ENCODE results near the gene KRT13.

Gene KRT13

DNA sequence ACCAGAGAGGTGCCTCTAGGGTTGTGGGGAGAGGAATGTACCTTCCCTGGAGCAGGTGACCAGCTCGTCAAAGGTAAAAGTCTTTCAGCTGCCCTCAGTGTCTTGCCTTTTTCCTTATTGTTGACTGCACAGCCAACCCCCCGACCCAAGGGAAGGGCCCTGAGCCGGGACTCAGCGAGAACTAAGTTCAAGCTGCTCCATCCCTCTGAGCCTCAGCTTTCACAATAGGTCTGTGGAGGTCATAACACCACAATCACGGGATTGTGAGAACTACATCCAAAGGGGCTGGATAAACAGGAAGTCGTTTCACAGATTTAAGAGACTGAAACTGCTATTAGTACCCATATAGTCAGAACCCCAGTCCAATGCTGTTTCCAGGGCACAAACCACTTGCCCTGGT lies 13.1 kb downstream of the KRT13 start:
- no peak for DNase-seq

DNA sequence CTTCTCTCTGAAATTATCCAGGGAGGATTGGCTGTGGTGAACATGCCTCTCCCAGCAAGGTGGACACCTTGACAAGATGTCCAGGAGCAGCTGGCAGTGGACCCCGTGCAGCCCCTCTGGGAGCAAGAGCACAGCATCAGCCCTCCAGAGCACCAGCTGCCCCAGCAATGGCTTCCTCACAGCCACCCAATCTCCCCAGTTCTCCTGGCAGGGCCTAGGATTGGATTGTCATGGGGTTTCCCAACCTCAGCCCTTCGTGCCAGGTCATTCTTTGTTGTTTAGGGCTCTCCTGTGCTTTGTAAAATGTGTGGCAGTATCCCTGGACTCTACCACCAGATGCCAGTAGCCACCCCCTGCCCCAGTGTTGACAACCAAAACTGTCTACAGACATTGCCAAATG lies 13.9 kb downstream of the KRT13 start:
- no peak for DNase-seq

DNA sequence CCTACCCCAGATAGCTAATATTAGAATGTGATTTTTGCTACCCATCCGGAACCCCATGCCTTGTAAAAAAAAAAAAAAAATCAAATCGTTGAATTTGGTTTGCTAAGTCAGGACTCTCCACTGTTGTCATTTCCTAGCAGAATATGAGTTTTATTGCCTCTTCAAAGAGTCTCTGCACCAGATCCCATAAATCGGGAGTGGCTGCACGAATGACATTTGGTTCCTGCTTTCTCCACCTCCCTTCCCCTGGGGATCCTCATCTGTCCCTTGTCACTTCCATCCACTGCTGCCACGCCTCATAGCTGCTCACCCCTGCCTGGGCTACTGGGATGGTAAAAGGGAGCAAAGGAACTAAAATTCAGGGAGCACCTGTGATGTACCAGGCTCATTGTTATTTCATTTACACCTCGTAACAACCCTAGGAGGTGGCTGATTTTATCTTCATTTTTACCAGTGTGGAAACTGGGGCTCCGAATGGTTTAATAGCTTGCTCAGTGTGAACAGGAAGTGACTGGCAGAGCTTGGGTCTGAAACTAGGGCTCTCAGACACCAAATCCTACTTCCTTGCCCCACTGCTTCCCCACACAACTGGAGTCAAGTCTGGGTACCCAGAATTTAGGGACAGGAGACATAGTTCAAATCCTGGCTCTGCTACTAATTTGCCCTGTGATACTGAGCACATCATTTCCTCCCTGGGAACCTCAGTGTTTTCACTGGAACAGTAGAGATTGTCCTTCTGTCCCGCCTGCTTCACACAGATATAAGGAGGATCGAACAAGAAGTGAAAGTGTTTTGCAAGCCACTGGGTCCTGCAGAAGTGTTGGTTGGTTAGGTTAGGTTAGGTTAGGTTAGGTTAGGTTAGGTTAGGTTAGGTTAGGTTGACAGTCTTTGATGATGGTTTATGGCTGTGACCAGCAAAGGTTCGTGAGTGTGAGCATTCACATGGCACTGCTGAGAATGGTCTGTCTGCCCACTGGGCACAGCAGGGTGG lies 15.1 kb downstream of the KRT13 start:
- no peak for DNase-seq

DNA sequence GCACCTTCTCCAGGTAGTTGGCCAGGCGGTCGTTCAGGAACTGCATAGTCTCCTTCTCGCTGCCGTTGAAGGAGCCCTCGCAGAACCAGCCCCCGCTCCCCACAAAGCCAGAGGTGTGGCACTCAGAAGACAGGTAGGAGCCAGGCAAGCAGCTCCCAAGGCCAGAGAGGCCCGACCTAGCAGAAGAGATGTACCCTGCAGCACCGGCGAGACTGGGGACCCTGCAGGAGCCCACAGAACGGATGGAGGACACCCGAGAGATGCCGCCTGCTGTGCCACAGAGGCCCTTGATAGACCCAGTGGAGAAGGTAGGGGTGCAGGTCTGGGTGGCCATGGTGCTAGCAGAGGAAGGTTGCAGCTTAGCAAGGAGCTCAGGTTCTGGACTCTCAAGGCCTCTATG lies 15.9 kb downstream of the KRT13 start, which contains the start of gene KRT36:
TSS of gene KRT36 (minus strand) at position 380 of the 400 bp plus-strand sequence. CDS start at position 334, 46 bp downstream.
- no peak for DNase-seq

DNA sequence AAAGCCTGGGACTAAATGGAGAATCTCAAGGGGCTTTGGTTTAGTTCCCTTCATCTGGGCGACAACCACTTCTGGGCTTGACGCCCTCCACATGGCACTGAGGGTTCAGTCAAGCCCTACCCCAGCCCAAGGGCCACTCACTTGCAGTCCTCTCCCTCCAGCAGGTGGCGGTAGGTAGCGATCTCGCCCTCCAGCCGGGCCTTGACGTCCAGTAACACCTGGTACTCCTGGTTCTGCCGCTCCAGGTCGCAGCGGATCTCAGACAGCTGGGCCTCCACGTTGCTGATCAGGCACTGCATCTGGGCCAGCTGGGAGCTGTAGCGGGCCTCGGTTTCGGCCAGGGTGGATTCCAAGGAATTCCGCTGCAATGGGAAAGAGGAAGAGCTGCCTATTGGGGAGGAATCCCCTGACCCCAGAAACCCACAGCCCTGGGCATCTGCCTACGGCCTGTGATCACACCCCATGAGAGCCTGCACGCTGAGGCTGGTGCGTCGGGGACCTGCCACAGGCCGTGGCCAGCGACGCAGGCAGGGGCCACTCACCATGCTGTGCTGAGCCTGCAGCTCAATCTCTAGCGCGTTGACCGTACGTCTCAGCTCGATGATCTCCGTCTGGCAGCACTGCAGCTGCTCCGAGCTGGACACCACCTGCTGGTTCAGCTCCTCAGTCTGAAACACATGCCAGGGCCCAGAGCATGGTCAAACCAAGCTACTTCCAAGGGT lies 18.4 kb downstream of the KRT13 start:
- DNase-seq = no peak

DNA sequence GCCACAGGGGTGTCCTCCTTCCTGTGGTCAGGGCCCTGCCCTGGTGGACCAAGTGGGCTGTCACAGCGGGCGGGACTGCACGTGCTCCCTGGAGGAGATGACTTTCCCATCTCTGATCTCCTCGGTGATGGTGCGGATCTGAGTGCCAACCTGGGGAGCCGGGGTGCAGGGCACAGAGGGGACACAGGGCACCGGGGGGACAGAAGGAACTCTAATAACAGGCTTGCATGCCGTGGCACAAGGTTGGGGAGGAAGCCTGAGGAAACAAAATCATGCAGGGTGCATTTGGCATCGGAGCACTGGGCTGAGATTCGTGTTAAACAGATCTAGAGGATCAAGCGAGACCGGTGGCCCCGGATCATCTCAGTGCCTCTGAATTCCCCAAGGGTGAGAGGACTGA lies 19.1 kb downstream of the KRT13 start:
- DNase-seq = no peak

DNA sequence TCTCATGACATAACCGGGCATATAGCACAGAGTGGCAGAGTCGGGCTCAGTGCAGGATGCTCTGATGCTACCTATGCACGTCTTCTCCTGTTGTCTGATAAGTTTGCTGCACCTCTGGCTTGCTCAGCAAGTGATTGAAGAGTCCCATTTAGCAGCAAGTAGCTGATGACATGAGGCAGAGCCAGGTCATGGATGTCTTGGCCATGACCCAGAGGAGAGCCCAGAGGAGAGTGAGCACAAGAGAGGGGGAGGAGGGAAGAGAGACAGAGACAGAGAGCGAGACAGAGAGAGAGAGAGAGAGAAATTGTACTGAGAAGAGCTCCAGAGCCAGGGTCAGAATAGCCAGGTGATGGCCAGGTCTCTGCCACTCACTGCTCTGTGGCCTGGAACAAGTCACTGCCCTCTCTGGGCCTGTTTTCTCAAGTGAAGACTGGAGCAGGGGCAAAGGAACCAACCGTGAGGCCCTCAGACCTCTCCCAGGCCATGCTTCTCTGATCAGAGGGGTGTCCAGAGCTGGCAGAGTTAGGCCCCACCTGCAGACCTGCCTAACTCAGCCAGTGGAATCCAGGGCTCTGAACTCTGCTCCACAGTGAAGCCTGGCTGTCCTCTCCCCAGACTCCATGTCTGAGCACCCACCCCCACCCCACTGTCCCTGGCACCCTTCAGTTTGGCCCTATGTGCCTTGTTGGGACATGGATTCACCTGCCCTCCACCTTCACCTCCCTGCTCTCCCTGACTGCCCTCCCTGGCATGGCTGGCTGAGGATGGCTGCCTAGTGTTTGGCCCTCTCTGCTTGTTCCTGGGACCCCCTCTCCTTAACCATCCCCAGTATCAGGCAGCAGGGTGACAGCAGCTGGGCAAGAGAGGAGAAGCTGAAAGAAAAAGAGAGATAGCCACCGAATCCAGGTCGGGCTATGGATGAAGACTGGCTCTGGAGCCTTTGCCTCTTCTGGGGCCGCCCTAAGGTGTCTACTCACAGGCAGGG lies 20.2 kb downstream of the KRT13 start:
- no peak for DNase-seq

DNA sequence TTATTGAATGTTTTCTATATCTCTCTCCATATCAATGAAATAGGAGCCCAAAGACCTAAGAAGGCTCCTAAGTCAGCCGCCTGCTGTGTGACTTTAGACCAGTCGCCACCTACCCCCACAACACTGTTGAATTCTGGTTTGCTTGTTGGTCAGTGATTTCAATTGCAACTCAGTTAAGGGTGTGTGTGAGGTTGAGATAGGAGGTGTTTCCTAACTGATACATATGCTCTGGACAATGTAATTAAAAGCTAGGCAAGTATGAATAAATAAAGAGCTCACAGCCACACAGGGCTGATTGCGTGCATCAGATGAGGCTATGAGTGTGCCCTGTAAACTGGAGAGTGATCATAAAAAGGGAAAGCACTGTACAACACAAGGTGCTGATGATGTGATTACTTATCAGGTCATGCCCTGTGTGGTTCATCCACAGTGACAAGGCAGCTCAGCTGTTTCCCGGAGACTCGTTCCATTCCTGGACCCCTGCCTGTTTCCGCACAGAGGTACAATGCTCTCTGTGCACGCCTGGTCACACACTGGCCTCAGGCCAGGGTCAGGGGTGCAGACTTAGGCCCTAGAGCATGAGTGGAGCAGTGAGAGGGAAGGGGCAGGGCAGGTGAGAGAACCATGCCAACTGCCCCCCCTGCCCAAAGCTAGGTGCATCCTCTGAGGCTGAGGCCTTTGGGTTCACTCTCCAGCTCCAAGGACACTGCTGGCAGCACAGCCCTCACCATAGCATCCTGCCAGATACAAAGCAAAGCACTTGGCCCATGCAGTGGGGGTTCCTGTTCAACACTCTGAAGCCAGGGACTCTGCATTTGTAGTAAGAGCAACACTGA lies 21.2 kb downstream of the KRT13 start:
- no peak for DNase-seq

DNA sequence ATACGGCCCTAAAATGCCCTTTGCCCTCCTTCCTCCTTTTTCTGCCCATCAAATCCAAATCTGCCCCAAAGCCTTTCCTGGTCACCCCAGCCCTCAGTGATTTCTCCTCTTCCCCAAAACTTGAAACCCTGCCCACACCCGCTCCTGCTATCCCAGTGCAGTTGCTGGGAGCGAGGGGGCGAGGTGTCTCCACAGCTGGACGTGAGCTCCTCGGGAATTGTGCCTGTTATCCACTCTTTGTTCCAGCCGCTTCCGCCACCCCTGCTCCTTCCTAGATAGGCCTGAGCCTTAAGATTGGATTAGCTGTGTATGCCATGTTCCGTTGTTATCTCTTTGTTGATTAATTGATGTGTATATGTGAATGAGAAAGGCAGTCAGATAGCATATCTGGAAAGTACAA lies 21.9 kb downstream of the KRT13 start:
- DNase-seq = no peak

DNA sequence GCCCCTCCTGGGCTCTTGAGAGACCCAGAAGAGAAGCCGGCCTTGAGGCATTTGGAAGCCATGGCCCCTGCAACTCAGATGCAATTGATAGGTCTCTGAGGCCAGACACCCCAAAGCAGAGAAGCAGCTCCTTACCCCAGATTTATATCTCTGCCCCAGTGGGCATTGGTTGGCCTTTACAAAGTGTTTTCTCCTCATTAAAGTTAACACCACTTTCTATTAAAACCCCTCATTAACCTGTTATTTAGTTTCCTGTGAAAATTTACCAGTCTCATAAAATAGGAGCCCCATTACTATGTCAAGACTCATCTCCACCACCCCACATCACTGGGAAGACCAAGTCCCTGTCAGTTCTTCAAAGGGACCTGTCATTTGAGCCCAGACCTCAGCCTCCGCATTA lies 24.4 kb downstream of the KRT13 start, which contains the start of gene KRT35:
TSS of gene KRT35 (minus strand) at position 116 of the 400 bp plus-strand sequence. CDS start at position 62, 54 bp downstream.
- no peak for DNase-seq

DNA sequence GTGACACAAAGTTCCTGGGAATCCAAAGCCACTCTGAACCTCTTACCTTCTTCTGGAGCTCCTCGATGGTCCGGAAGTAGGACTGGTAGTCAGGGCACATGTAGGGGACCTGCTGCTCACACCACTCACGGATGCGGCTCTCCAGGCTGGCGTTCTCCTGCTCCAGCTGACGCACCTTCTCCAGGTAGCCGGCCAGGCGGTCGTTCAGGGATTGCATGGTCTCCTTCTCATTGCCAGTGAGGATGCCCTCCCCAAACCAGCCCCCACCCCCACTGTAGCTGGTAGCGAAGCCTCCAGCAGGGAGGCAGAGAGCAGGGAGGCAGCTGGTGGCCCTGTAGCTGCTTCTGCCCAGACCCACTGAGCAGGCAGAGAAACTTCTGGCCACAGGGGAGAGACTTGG lies 24.8 kb downstream of the KRT13 start:
- no peak for DNase-seq

DNA sequence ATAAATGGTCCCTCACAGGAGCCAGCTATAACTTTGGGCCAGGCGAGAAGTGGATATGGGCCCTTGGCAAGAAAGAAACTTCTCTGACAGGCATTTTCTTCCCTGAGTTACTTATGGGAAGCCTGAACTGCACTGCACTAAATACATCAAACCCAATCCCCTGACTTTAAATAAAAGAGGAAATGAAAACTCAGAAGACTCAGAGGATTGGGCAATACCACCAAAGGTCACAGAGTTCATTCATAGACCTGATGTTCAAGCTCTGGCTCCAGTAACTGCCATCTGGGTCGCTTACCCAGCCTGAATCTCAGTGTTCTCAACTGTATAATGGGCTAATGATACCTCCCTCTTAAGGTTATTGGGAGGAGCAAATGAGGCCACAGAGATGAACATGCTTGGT lies 25.3 kb downstream of the KRT13 start:
- DNase-seq = no peak

DNA sequence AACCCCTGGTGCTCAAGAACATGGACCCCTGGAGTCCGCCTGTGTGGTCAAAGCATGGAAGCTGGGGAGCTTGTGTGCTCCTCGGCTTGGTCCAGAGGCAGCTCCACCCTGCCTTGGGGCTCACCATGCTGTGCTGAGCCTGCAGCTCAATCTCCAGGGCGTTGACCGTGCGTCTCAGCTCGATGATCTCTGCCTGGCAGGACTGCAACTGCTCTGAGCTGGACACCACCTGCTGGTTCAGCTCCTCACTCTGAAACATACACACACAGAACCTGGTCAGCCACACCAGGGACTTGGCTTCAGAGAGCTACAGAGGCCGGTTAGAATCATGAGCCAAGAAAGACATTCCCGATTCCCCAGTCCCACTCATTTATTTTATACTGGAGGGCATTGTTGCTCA lies 27.2 kb downstream of the KRT13 start:
- DNase-seq = no peak

DNA sequence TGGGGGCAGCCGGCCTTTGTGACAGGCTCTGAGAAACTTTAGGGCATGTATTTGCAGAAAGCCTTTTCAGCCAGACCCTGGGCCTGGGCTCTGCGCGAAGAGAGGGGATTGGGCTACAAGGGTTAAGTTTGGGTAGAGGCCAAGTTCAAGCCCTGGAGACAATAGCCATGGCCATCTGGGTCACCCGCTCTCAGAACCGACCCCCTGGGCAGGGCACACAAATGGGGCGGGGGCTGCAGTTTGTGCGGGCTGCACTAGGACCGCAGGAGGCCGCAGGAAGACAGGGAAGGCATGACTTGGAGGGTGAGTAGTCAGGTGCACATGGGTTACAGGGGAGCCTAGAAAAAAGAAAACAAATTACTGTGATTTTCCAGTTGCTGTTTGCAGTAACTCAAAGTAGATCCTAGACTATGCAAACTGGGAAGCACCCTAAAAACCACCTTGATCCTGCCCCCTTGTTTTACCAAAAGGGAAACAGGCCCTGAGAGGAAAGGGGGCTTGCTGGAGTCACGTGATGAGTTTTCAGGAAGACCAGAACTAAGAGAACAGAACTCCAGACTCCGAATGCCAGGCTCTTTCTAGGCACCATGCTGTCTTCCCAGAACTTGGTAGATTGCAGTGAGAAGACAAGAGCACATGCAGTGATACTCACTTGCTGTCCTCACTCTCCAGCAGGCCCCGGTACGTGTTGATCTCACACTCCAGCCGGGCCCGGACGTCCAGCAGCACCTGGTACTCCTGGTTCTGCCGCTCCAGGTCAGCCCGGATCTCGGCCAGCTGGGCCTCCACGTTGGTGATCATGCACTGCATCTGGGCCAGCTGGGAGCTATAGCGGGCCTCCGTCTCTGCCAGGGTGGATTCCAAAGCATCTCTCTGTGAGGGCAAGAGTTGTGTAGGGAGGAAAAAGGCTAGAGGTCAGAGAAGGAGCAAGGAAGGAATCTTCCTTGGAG lies 28.3 kb downstream of the KRT13 start:
- DNase-seq = no peak

DNA sequence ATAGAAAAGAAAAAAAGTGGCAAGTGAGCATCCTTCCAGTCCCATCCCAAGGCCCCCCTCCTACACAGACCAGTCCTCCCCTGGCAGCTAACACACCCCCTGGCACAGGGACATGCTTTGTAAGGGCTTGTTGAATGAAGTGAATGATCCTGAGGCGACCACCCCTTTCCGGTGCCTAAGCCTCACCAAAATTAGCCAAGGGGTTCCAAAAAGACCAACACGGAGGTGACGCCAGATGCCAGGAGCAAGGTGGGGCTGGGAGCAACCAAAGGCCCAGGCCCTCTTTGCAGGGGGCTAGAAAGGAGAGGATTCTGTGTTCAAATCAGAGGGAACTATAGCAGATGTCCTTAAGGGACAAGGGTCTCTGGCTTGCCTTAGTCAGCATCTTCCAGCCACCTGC lies 30.0 kb downstream of the KRT13 start:
- DNase-seq = no peak

DNA sequence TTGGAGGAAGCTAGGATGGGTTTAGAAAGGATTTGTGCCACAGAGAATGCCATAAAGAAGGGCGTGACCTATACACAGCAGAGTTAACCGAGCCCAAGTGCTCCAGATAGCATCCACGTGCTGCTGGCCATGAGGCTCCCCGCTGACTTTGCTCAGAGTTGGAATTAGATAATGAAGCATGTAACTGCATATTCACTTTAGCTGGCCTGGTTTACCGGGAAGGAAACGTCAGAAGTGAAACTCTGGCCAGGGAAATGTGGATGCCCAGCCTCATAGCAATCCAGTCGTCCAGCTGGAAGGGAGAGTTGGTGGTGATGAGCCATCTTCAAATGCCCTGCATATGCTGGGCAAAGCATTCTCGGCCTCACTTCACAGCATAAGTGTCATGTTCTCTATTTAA lies 30.5 kb downstream of the KRT13 start:
- no peak for DNase-seq

DNA sequence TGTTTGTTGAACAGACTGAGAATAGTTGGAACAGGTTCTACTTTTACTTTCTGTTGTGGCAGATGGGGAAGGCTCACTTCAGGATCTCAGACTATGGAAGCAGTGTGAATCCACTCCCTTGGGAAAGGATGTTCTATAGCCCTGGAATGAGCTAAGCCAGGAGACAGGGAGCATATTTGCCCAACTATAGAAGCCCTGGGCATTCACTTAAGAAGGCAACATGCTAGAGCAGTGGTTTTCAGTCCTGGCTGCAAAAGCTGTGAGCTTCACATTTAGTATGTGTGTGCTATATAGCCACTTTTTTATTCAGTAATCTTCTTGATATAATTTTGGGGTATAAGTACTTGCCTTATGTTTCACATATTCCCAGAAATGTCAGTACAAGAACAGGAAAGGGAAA lies 37.1 kb downstream of the KRT13 start:
- no peak for DNase-seq

DNA sequence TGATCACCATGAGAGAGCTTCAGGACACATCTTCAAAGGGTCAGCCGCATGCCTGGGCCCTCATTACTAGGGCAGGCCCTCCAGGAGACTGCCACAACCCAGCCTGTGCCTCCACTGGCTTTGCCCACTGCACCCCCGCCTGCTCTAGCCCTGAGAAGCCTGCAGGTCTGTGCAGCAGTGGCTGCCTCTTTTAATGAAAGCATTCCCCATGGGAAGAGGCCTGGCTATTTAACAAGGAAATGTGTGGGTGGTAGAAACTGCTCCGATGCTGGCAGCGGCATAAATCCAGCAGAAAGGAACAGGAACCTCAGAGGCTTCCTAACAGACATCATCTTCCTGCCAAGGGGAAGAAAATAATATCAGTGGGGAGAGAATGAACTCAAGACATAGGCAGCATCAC lies 37.9 kb downstream of the KRT13 start:
- no peak for DNase-seq

DNA sequence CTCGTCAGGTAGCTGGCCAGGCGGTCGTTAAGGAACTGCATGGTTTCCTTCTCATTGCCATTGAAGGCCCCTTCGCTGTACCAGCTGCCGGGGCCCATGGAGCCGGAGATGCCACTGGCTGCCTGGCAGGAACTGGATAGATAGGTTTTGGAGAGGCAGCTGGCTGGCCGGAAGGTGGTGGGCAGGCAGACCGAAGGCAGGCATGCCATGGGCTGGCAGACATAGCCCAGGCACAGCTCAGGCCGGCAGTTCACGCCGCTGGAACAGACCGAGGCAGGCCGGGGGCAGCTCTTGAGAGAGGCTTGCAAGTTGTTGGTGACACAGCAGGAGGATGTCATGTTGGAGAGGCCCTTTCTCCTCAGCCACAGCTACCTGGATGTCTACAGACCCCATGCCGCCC lies 38.4 kb downstream of the KRT13 start, which contains the start of gene KRT32:
TSS of gene KRT32 (minus strand) at position 399 of the 400 bp plus-strand sequence. CDS start at position 338, 61 bp downstream.
- DNase-seq = no peak

DNA sequence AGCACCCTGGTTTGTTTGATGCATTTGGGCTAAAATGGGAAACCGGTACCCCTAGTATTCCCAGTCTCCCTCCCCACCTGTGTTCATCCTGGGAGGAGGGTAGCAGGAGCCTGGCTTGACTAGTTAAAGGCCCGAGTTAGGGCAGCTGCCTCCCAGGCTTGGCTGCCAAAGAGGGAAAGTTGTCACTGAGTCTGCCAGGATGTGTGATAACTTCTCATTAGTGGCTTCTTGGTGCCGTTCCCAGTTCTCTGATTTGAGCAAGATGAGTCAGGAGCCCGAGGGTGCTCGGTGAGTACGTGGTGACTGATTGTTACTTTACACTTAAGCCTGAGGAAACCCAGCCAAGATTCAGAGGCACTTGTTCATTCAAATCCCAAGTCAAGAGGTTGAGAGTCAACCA lies 40.7 kb downstream of the KRT13 start:
- peak; percentile 87 for DNase-seq

Data from NCI-H1105 treated with DMSO at 0.1 percent for 48 hours (cell line).